Esophagus squamous epithelium (tissue), 5 donors: Measurements from ENCODE around the gene C11orf97. TPM values are rescaled to one million over a fixed set of nuclear protein-coding genes. Genes with fewer than 3 reads are reported as not detected.

Source experiments
- DNase-seq: peaks from one replicate; lab custom pipeline; 2025; lab: John Stamatoyannopoulos, UW
- H3K27ac ChIP-seq, 4 donors: fragments of 200-600 bp; sonication (generic); one replicate each; pipeline ENCODE4 v1.5.1; 2016 to 2019; ENCODE audit warnings: mild to moderate bottlenecking in 1 of 4
- H3K27me3 ChIP-seq, 4 donors: fragments of 200-600 bp; sonication (generic); 1 replicate in 3 of 4; 2 replicates in 1 of 4; pipeline versions ENCODE4 v1.5.1 to v1.6.0; 2017 to 2021; ENCODE audit warnings: antibody characterized with exemption in 1 of 4
- H3K36me3 ChIP-seq, 3 donors: fragments of 200-600 bp; sonication (generic); one replicate each; pipeline ENCODE4 v1.5.1; 2016 to 2019
- H3K4me1 ChIP-seq, 3 donors: fragments of 200-600 bp; sonication (generic); one replicate each; pipeline ENCODE4 v1.5.1; 2017 to 2019
- H3K4me3 ChIP-seq, 4 donors: fragments of 200-600 bp; sonication (generic); 1 replicate in 3 of 4; 2 replicates in 1 of 4; pipeline ENCODE4 v1.5.1; 2016 to 2019; ENCODE audit warnings: mild to moderate bottlenecking in 2 of 4, moderate library complexity in 1 of 4
- H3K9me3 ChIP-seq, 3 donors: fragments of 200-600 bp; sonication (generic); one replicate each; pipeline ENCODE4 v1.5.1; 2016 to 2019
- CTCF ChIP-seq, 6 experiments: fragments of 450-650 bp in 4 of 6; fragments of 200-600 bp in 2 of 6; sonication (generic) in 2 of 6; IDR thresholded peaks; one replicate each; pipeline ENCODE4 v1.5.1; 2016 to 2019; ENCODE audit warnings: antibody characterized with exemption in 6 of 6, mild to moderate bottlenecking in 4 of 6, moderate library complexity in 4 of 6
- POLR2A ChIP-seq, 4 donors: fragments of 450-650 bp; IDR thresholded peaks; one replicate each; pipeline ENCODE4 v1.6.1; 2017; ENCODE audit warnings: antibody characterized with exemption in 4 of 4, mild to moderate bottlenecking in 4 of 4, moderate library complexity in 3 of 4
- WGBS, 2 donors: methylation state at CpG; one replicate each; pipeline ENCODE4 v1.1.5; 2018; 5-methylcytosine and 5-hydroxymethylcytosine counted together
- intact Hi-C: fragments of 100-400 bp; cut with DNase I; formaldehyde crosslinking; loops from one replicate; pipeline ENCODE4 v1.15.0; 2022
- total RNA-seq, 4 donors: library from RNA; depleted of rRNA; stranded (reverse); fragments of >200 nt; gene quantifications; one replicate each; pipeline ENCODE4 v1.1.0, GENCODE V29; 2016
- donor health status: DM: yes; HTN: yes; CAD: no.

C11orf97 gene, protein sequence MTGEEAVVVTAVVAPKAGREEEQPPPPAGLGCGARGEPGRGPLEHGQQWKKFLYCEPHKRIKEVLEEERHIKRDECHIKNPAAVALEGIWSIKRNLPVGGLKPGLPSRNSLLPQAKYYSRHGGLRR
- not detected for total RNA-seq

DNA sequence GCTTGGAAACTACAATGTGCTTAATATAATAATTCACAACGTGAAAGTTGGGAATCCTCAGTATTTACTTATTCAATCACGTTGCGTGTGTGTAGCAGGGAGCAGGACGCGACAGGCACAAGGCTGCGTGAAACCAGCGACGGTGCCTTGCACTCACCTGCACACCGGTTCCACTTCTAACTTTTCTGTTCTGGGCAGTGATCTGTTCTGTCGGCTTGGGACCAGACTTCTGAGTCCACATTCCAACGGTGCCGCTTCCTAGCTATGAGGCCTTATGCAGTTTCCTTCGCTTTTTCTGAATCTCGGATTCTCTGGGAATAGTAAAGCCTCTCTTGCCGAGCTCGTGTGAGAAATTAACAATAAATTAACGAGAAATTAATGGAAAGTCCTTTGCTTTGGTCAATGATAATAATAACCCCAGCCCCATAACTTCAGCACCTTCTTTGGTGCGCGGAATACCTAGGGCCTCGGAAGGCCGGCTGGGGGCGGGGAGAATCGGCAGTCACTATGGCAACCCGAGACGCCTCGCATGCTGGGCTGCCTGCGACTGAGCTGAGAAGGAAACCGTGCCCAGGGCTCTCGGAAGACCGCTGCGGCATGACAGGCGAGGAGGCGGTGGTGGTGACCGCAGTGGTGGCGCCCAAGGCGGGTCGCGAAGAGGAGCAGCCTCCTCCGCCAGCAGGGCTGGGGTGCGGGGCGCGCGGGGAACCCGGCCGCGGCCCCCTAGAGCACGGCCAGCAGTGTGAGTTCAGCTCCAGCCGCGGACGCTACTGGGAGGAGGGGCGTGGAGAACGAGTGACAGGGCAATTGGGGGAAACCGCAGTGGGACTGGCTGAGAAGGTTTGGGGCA lies at the start of gene C11orf97:
C11orf97 (plus strand) TSS at position 530 of the 850 bp plus-strand sequence; CDS start at position 598, 68 bp downstream.
- Histone ChIP-seq H3K27ac (no peak within 1 kb of the TSS), H3K4me1 (peaks cover 0 to 16% (median 4%) of the 10 kb centered on the region in 3 donors), H3K27me3 (peaks cover 0 to 6% (median 0%) of the 10 kb centered on the region in 4 donors), H3K9me3 (no peaks in the 10 kb centered on the region), H3K4me3 (peak within 1 kb of the TSS; percentile 24 to 64 (median 50)), H3K36me3 (no peaks in the 10 kb centered on the region)
- 20 to 23% methylated on average over 39 to 46 of the region's 53 CpGs for WGBS, 2 donors
- TF ChIP-seq POLR2A (IDR thresholded peaks at IDR 0.05): no peak
- TF ChIP-seq CTCF (IDR thresholded peaks at IDR 0.05): no peak
- no peak for DNase-seq
- intact Hi-C loops: no loop called here

DNA sequence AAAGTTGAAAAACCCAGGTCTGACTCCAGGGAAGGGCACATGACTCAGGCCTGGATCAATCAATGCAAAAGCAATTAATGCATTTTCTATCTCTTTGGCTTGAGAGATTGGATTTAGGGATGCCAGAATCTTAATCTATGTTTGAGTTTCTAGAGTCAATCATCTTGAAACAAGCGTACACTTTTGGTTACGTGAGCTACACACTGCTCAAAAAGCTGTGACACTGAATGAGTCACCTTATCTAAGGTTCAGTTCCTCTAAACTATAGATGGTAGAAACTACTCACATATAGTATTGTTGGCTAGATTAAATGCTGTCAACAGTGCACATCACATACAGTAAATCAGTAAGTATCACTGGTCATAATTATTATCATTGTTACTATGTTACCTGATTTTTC lies 42.8 kb upstream of the C11orf97 start:
- 77 to 84% methylated on average over 2 of the region's 2 CpGs for WGBS, 2 donors
- no peaks in the 10 kb centered on the region for H3K27me3 ChIP-seq

DNA sequence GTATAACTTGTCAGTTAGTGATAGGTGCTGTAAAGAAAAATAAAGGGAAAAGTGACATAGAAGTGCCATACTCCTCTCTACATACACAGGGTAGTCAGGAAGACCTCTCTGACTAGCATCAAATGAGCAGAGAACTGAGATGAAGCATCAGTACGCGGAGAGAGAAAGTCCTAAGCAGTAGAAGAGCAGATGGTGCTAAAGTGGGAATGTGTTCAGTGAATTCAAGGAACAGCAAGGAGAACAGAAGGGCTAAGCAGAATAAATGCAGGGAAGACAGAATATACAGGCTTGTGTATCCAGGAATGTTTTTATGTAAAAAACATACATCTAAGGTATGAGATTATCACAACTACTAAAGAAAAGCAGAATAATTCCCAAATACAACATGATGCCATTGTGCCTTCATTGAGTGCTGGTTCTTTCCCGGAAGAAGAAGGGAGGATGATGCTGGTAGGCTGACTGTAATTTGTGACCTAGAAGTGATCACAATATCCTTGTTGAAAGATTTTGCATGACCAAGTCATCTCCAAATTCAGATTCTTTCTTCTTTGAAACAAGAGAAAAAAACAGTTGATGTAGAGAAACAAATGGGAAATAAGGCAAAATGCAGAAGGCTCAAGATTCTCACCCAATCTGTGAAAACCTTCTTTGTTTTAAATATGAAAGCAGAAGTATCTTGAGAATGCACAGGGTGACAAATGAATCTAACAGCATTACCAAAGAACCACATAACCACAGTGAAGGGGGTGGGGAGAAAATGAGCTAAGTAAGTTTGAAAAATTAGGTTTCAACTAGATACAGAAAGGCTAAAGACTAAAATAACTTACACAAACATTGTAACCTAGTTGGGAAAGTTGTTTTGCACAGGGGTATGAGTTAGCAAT lies 39.1 kb upstream of the C11orf97 start:
- TF ChIP-seq POLR2A (IDR thresholded peaks at IDR 0.05) (no peak), CTCF (IDR thresholded peaks at IDR 0.05) (no peak)
- no peaks in the 10 kb centered on the region for H3K4me1 ChIP-seq
- intact Hi-C loops: no loop called here
- peaks cover 0 to 71% (median 0%) of the 10 kb centered on the region in 3 donors for H3K36me3 ChIP-seq
- H3K4me3 ChIP-seq: no peak overlapping the region
- H3K27ac ChIP-seq: no peak overlapping the region
- 90 to 92% methylated on average over 3 of the region's 3 CpGs for WGBS, 2 donors
- no peaks in the 10 kb centered on the region for H3K27me3 ChIP-seq
- no peaks in the 10 kb centered on the region for H3K9me3 ChIP-seq
- no peak for DNase-seq

More for the DNA sequence above, 42.8 kb upstream of the C11orf97 start:
- Histone ChIP-seq H3K27ac (peak overlapping the region in 1 of 4 donors; percentile 45), H3K4me1 (no peaks in the 10 kb centered on the region), H3K36me3 (peaks cover 0 to 69% (median 7%) of the 10 kb centered on the region in 3 donors), H3K9me3 (no peaks in the 10 kb centered on the region), H3K4me3 (no peak overlapping the region)
- no peak for DNase-seq
- intact Hi-C loops: no loop called here
- no peak for TF ChIP-seq CTCF (IDR thresholded peaks at IDR 0.05)
- TF ChIP-seq POLR2A (IDR thresholded peaks at IDR 0.05): no peak

DNA sequence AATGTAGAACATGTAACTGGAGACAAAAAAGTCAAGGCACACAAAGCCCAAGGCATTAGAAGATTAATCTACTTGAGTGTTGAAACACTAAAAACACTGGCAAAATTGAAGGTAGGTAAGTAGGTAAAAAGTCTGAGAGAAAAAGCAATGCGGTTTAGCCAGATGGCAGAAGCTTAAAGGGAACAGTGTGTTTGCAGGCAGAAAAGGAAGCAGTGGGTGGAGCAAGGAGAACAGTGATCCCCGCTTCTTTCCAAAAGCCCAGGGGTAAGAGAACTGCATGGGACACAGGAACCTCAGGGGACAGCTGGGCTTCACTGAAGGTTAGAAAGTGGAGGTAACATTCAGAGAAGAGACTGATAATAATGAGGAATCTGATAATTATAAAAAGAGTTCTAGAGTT lies 34.6 kb upstream of the C11orf97 start:
- intact Hi-C loops: no loop called here
- Histone ChIP-seq H3K27ac (no peak overlapping the region), H3K4me1 (no peaks in the 10 kb centered on the region)

More for the DNA sequence above, 34.6 kb upstream of the C11orf97 start:
- DNase-seq: no peak
- H3K27me3 ChIP-seq: no peaks in the 10 kb centered on the region
- no peak for TF ChIP-seq POLR2A (IDR thresholded peaks at IDR 0.05)
- no peak for TF ChIP-seq CTCF (IDR thresholded peaks at IDR 0.05)
- peaks cover 0 to 84% (median 11%) of the 10 kb centered on the region in 3 donors for H3K36me3 ChIP-seq
- H3K9me3 ChIP-seq: no peaks in the 10 kb centered on the region
- H3K4me3 ChIP-seq: no peak overlapping the region
- 74 to 80% methylated on average over 2 of the region's 2 CpGs for WGBS, 2 donors
